Body of pancreas (tissue), 4 donors: ENCODE data around the gene SEMA4D. TPM values are rescaled to one million over a fixed set of nuclear protein-coding genes. Genes with fewer than 3 reads are reported as not detected.

ENCODE experiments used
- ATAC-seq: fragments of 150-250 bp; one replicate; pipeline ENCODE4 v1.9.1; 2016
- DNase-seq, 4 donors: peaks; one replicate each; pipeline ENCODE4 v3.0.0-alpha.2; 2019
- H3K27ac ChIP-seq, 4 donors: fragments of 200-600 bp; sonication (generic); 1 replicate in 3 of 4; 2 replicates in 1 of 4; pipeline versions ENCODE4 v1.5.1 to v1.6.1; 2016 to 2019; ENCODE audit warnings: mild to moderate bottlenecking in 1 of 4, mixed read lengths in 1 of 4, moderate library complexity in 1 of 4
- H3K27me3 ChIP-seq, 2 donors: fragments of 200-600 bp; sonication (generic); one replicate each; pipeline ENCODE4 v1.6.0; 2016; ENCODE audit warnings: mild to moderate bottlenecking in 1 of 2
- H3K36me3 ChIP-seq, 2 donors: fragments of 200-600 bp; sonication (generic); replicated peaks in 1 of 2; 2 replicates each; pipeline ENCODE4 v1.5.1; 2016; ENCODE audit warnings: low read depth in 2 of 2; ENCODE audit not compliant: insufficient read depth in 1 of 2
- H3K4me1 ChIP-seq: fragments of 200-600 bp; sonication (generic); one replicate; pipeline ENCODE4 v1.6.0; 2016
- H3K4me3 ChIP-seq, 2 donors: fragments of 200-600 bp; sonication (generic); 1 replicate in 1 of 2; 2 replicates in 1 of 2; pipeline ENCODE4 v1.5.1; 2016 to 2019
- H3K9me3 ChIP-seq, 3 donors: fragments of 200-600 bp; sonication (generic); 1 replicate in 2 of 3; 2 replicates in 1 of 3; pipeline ENCODE4 v1.5.1; 2016
- CTCF ChIP-seq, 7 experiments: fragments of 450-650 bp in 4 of 7; fragments of 200-600 bp in 3 of 7; sonication (generic) in 3 of 7; IDR thresholded peaks; one replicate each; pipeline ENCODE4 v1.5.1; 2016 to 2019; ENCODE audit warnings: antibody characterized with exemption in 7 of 7
- POLR2A ChIP-seq, 3 donors: fragments of 450-650 bp; IDR thresholded peaks; one replicate each; pipeline ENCODE4 v1.6.1; 2016; ENCODE audit warnings: antibody characterized with exemption in 3 of 3, mild to moderate bottlenecking in 2 of 3
- whole genome bisulfite sequencing, 2 donors: methylation state at CpG; one replicate each; pipeline ENCODE4 v1.1.5; 2017; 5-methylcytosine and 5-hydroxymethylcytosine counted together
- intact Hi-C: fragments of 100-400 bp; cut with DNase I; formaldehyde crosslinking; loops from one replicate; pipeline ENCODE4 v1.15.1; 2023
- total RNA-seq, 2 donors: library from RNA; depleted of rRNA; stranded (reverse); fragments of >200 nt; gene quantifications; one replicate each; pipeline ENCODE4 v1.1.0, GENCODE V29; 2016

SEMA4D gene
- total RNA-seq, 2 donors from 2014 or later, result 15.6 to 18.1 TPM

GRCh38 chr9:89529243-89530035, 31.5 kb upstream of the SEMA4D start:
- H3K4me1 ChIP-seq, result peaks cover 15% of the 10 kb centered on the region
- ATAC-seq, result no peak
- H3K27ac ChIP-seq, result no peak overlapping the region
- no peaks in the 10 kb centered on the region for H3K9me3 ChIP-seq
- DNase-seq, result no peak
- H3K36me3 ChIP-seq, result no peaks in the 10 kb centered on the region
- H3K27me3 ChIP-seq, result no peaks in the 10 kb centered on the region
- no peak overlapping the region for H3K4me3 ChIP-seq
- 56% methylated on average over 5 of the region's 5 CpGs for WGBS, 2 donors
- intact Hi-C loops, result no loop called here
- TF ChIP-seq CTCF (IDR thresholded peaks at IDR 0.05) (no peak), POLR2A (IDR thresholded peaks at IDR 0.05) (no peak)

- no peak for TF ChIP-seq POLR2A (IDR thresholded peaks at IDR 0.05)
- TF ChIP-seq CTCF (IDR thresholded peaks at IDR 0.05), result no peak
- H3K4me1 ChIP-seq, result peaks cover 9% of the 10 kb centered on the region
- 54 to 70% methylated on average over 6 of the region's 6 CpGs for WGBS, 2 donors
- intact Hi-C loops, result no loop called here
- H3K36me3 ChIP-seq, result no peaks in the 10 kb centered on the region
- no peak overlapping the region for H3K27ac ChIP-seq
- no peaks in the 10 kb centered on the region for H3K9me3 ChIP-seq
- H3K4me3 ChIP-seq, result no peak overlapping the region
- no peaks in the 10 kb centered on the region for H3K27me3 ChIP-seq
- DNase-seq (peak in 1 of 4 donors; percentile 19), ATAC-seq (no peak)
Measured at GRCh38 chr9:89528540-89528939, 30.6 kb upstream of the SEMA4D start.

GRCh38 chr9:89528131-89528530, 30.2 kb upstream of the SEMA4D start:
- no peaks in the 10 kb centered on the region for H3K36me3 ChIP-seq
- no peak for TF ChIP-seq POLR2A (IDR thresholded peaks at IDR 0.05)
- TF ChIP-seq CTCF (IDR thresholded peaks at IDR 0.05), result no peak
- ATAC-seq, result no peak
- H3K4me3 ChIP-seq, result no peak overlapping the region
- H3K27me3 ChIP-seq, result no peaks in the 10 kb centered on the region
- no peaks in the 10 kb centered on the region for H3K9me3 ChIP-seq
- DNase-seq, result no peak
- H3K27ac ChIP-seq, result no peak overlapping the region
- intact Hi-C loops, result no loop called here
- WGBS, 2 donors, result 90 to 95% methylated on average over 5 of the region's 5 CpGs
- H3K4me1 ChIP-seq, result peaks cover 6% of the 10 kb centered on the region

GRCh38 chr9:89527084-89527483, 29.2 kb upstream of the SEMA4D start:
- 60 to 76% methylated on average over 2 of the region's 2 CpGs for WGBS, 2 donors
- intact Hi-C loops, result no loop called here
- peak in 2 of 4 donors; percentile 19 to 71 for DNase-seq
- ATAC-seq, result no peak
- Histone ChIP-seq H3K4me1 (peaks cover 6% of the 10 kb centered on the region), H3K36me3 (no peaks in the 10 kb centered on the region), H3K27ac (no peak overlapping the region), H3K4me3 (no peak overlapping the region), H3K9me3 (no peaks in the 10 kb centered on the region), H3K27me3 (no peaks in the 10 kb centered on the region)
- TF ChIP-seq CTCF (IDR thresholded peaks at IDR 0.05) (no peak), POLR2A (IDR thresholded peaks at IDR 0.05) (no peak)

- intact Hi-C loops, result no loop called here
- Histone ChIP-seq H3K36me3 (no peaks in the 10 kb centered on the region), H3K9me3 (no peaks in the 10 kb centered on the region), H3K4me3 (no peak overlapping the region), H3K27me3 (no peaks in the 10 kb centered on the region), H3K4me1 (peaks cover 6% of the 10 kb centered on the region), H3K27ac (no peak overlapping the region)
- TF ChIP-seq POLR2A (IDR thresholded peaks at IDR 0.05) (no peak), CTCF (IDR thresholded peaks at IDR 0.05) (no peak)
- ATAC-seq (no peak), DNase-seq (no peak)
- 48 to 81% methylated on average over 3 of the region's 3 CpGs for WGBS, 2 donors
Measured at GRCh38 chr9:89526667-89527066, 28.8 kb upstream of the SEMA4D start.
